Measurements from ENCODE around the gene GGNBP2.

GGNBP2 gene

DNA sequence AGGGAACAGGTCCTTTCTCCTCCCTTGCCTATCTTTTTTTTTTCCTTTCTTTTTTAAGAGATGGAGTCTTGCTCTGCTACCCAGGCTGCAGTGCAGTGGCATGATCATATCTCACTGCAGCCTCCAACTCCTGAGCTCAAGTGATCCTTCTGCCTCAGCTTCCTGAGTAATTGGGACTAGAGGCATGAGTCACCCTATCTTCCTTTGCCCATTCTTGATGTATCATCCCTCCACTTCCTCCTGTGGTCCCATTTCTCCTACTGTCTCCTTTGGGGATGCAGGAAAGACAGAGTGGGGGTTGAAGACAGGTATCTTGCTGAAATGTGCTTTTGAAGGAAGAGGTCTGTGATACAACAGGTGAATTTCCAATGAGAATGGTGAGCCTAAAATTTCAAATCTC lies 15.6 kb upstream of the GGNBP2 start:
- peak; percentile 23 for DNase-seq (ENCODE audit: low read depth)
- TF ChIP-seq, protein P1, sequence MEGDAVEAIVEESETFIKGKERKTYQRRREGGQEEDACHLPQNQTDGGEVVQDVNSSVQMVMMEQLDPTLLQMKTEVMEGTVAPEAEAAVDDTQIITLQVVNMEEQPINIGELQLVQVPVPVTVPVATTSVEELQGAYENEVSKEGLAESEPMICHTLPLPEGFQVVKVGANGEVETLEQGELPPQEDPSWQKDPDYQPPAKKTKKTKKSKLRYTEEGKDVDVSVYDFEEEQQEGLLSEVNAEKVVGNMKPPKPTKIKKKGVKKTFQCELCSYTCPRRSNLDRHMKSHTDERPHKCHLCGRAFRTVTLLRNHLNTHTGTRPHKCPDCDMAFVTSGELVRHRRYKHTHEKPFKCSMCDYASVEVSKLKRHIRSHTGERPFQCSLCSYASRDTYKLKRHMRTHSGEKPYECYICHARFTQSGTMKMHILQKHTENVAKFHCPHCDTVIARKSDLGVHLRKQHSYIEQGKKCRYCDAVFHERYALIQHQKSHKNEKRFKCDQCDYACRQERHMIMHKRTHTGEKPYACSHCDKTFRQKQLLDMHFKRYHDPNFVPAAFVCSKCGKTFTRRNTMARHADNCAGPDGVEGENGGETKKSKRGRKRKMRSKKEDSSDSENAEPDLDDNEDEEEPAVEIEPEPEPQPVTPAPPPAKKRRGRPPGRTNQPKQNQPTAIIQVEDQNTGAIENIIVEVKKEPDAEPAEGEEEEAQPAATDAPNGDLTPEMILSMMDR (conservative IDR thresholded peaks at IDR 0.05; ENCODE audit: low read depth, low read length), result no peak
- no peak overlapping the region for H3K4me3 ChIP-seq (ENCODE audit: low read depth, low read length)

DNA sequence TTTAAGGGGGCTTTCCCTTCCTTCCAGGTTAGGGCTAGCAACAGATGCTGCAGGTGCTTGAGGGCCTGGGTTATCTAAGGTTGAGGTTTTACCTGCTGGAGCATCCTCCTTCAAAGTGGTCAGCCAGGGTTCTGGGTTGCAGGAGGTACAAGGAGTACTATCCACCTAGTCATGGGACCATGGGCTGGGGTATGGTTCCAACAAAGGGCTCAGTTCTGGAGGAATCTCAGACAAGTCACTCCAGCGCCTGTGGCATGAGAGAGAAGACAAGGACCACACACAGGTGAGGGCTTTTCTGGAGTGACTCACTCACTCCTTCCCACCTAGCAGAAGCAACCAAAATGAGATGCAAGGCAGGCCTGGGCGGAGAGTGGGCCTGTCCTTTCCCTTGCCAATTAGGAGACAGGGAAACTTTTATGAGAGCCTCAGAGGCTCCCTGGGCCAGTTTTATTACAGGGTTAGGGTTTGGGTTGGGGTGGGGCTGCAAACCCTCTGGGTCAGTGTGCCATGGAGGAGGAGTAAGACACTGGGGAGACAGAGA lies 12.2 kb upstream of the GGNBP2 start:
- DNase-seq (ENCODE audit: low read depth), result no peak
- no peak overlapping the region for H3K4me3 ChIP-seq (ENCODE audit: low read depth, low read length)
- TF ChIP-seq, protein P1 (conservative IDR thresholded peaks at IDR 0.05; ENCODE audit: low read depth, low read length), result no peak

DNA sequence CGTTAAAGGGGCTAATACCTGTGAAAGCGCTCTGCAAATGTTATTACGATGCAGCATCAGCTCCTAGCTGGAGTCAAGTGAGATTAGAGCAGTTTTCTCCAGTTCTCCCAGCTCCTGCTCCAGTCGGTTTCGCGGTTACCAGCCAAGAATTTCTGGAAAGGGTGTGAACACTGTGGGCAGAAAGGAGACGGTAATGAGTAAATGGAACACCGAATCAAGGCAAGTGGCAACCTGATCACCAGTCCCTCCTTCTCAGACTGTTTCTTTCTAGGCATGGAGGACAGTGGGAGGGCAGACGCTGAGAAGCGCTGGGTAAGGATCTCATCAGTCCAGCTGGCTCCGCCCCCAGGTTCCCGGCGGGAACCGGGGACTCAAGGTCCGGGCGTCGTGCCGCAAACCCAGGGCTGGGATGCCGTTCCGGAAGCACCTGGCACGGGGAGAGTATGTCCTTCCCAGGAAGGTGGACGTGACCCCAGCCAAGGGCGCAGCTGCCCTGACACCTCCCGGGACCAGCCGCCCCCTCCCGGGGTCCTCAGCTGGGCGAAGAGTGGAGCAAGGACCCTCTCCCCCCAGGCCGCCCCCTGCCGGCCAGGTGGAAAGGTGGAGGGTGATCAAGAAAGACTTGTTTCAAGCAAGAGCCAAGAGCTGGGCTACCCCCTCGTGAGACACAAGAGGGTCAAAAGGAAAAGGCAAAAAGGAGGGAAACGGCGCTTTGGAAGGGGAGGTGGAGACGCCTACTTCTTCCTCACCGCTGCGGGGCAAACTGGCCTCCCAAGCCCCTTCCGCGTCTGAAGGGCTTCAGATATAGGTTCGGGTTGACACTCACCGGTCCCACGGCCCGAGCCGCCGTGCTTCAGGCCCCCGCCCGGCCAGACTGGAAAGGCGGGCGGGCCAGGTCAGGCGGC lies 10.5 kb upstream of the GGNBP2 start:
- H3K4me3 ChIP-seq (ENCODE audit: low read depth, low read length), result peak overlapping the region; percentile 93
- TF ChIP-seq, protein P1 (conservative IDR thresholded peaks at IDR 0.05; ENCODE audit: low read depth, low read length), result peak; percentile 66

DNA sequence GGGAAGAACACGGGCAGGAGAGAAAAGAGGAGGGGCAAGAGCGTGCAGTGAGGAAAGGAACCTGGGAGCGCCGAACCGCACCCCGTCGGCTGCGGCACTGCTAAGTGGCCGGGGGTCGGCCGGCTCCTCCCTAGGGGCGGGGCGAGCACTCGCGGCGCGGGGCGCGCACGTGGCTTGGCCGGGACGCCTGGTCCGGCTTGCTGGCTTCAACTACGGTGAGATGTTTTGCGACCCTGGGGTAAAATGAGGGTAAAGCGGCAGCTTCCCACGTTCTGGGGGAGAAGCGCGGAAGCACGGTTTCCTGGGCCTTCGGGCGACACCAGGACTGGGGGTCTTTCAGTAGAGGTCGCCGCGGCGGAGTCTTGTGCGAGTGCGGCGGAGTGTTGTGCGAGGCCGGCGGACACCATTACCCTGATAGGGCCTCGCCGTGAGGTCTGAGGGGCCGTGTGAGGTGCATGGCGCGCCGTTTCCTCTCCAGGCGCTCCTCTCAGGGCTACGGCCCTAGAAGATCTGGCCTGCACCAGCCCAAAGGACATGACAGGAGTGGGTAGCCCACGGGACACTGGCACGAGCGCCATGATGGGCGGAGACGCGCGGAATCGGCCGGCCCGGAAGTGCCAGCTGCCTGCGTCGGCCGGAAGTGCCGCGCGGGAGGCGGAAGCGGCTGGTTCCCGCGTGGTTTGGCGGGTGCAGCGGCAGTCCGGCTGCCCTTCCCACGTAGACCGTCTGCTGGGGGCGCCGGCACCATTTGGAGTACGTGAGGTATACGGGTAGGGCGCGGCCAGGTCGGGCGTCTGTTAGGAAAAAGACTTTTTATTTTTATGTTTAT lies 9.7 kb upstream of the GGNBP2 start, which contains the start of the genes MYO19 and PIGW:
Gene MYO19 (minus strand): TSS at position 29 of the 829 bp plus-strand sequence. CDS start 2,330 bp downstream, outside the sequence.
Gene PIGW (plus strand): TSS at position 148 of the 829 bp plus-strand sequence. CDS start 2,115 bp downstream, outside the sequence.
- peak; percentile 90 for DNase-seq (ENCODE audit: low read depth)
- TF ChIP-seq, protein P1 (conservative IDR thresholded peaks at IDR 0.05; ENCODE audit: low read depth, low read length), result peak; percentile 14
- H3K4me3 ChIP-seq (ENCODE audit: low read depth, low read length), result peak within 1 kb of the TSS; percentile 93

More for the DNA sequence above, 10.5 kb upstream of the GGNBP2 start:
- peak; percentile 59 for DNase-seq (ENCODE audit: low read depth)

DNA sequence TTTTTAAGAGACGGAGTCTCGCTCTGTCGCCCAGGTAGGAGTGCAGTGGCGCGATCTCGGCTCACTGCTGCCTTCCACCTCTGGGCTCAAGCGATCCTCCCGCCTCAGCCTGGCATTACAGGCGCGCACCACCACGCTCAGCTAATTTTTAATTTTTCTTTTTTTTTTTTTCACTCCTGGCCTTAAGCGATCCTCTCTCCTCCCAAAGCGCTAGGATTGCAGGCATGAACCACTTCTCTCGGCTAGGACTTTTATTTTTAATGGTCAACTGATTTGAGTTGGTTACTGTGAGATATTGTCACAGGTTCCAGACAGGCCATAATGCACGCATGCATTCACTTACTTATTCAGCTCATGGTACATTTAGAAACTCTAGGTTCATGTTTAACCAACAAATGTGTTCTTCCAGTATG lies 9.0 kb upstream of the GGNBP2 start:
- no peak for DNase-seq (ENCODE audit: low read depth)
- TF ChIP-seq, protein P1 (conservative IDR thresholded peaks at IDR 0.05; ENCODE audit: low read depth, low read length), result no peak

DNA sequence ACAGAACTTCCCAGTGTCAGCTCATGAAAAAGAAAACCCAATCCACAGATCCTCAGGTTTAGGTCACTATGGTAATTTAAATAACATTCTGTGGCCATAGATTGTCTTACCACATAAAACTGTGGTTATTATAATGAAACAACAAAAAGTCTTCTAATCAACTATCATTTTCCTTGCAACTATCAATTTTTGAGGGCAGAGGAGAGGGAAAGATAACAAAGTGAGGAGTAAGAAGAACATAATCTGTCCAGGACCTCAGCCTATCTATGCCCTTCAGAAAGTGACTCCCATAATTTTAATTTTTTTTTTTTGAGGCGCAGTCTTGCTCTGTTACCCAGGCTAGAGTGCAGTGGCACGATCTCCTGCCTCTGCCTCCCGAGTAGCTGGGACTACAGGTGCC lies 4.0 kb upstream of the GGNBP2 start:
- no peak overlapping the region for H3K4me3 ChIP-seq (ENCODE audit: low read depth, low read length)
- TF ChIP-seq, protein P1 (conservative IDR thresholded peaks at IDR 0.05; ENCODE audit: low read depth, low read length), result no peak
- no peak for DNase-seq (ENCODE audit: low read depth)

More for the DNA sequence above, 9.0 kb upstream of the GGNBP2 start:
- H3K4me3 ChIP-seq (ENCODE audit: low read depth, low read length), result peak overlapping the region; percentile 93

Measured in choroid plexus epithelial cell (primary cell).